Stimulated activated CD4-positive, alpha-beta T cell treated with anti-CD3 and anti-CD28 coated beads, Interleukin-1b, Interleukin-23, amount 100 ng/mL, for 1 hour (primary cell): ENCODE measurements around the gene PRKAR1A.
"Not testable (repeated sequence)": the region's sequence is repeated elsewhere in the genome, so short reads cannot be mapped to it uniquely, and the experiment has no call there.

Experiments
- DNase-seq, 2 donors: peaks; one replicate each; pipeline ENCODE4 v3.0.0-alpha.2; 2020; ENCODE audit warnings: low read depth in 2 of 2

PRKAR1A gene

GRCh38 chr17:68578236-68578635, 66.0 kb downstream of the PRKAR1A start:
- DNase-seq, result no peak

- DNase-seq, result no peak
Observed at GRCh38 chr17:68579194-68579927, 67.1 kb downstream of the PRKAR1A start.

GRCh38 chr17:68580236-68580770, 68.1 kb downstream of the PRKAR1A start:
- DNase-seq, result no peak

GRCh38 chr17:68581863-68582645, 69.8 kb downstream of the PRKAR1A start:
- DNase-seq, result no peak

- DNase-seq, result not testable (repeated sequence)
Observed at GRCh38 chr17:68582867-68583266, 70.6 kb downstream of the PRKAR1A start.

- no peak for DNase-seq
Observed at GRCh38 chr17:68584581-68585303, 72.5 kb downstream of the PRKAR1A start.

- no peak for DNase-seq
Observed at GRCh38 chr17:68585643-68586042, 73.4 kb downstream of the PRKAR1A start.

GRCh38 chr17:68587026-68587425, 74.8 kb downstream of the PRKAR1A start:
- no peak for DNase-seq

- no peak for DNase-seq
Observed at GRCh38 chr17:68587847-68588246, 75.6 kb downstream of the PRKAR1A start.

GRCh38 chr17:68588362-68588761, 76.1 kb downstream of the PRKAR1A start:
- no peak for DNase-seq

- no peak for DNase-seq
Observed at GRCh38 chr17:68589086-68589485, 76.9 kb downstream of the PRKAR1A start.

GRCh38 chr17:68591583-68591982, 79.4 kb downstream of the PRKAR1A start:
- DNase-seq, result no peak

- DNase-seq, result no peak
Observed at GRCh38 chr17:68592009-68592408, 79.8 kb downstream of the PRKAR1A start.

- DNase-seq, result no peak
Observed at GRCh38 chr17:68592682-68593641, 80.7 kb downstream of the PRKAR1A start.

GRCh38 chr17:68594552-68594951, 82.3 kb downstream of the PRKAR1A start:
- DNase-seq, result no peak

- no peak for DNase-seq
Observed at GRCh38 chr17:68595496-68595895, 83.3 kb downstream of the PRKAR1A start.

- no peak for DNase-seq
Observed at GRCh38 chr17:68595986-68596385, 83.8 kb downstream of the PRKAR1A start.

GRCh38 chr17:68596411-68596945, 84.2 kb downstream of the PRKAR1A start:
- no peak for DNase-seq

- no peak for DNase-seq
Observed at GRCh38 chr17:68598074-68598473, 85.8 kb downstream of the PRKAR1A start.

- no peak for DNase-seq
Observed at GRCh38 chr17:68598545-68598961, 86.3 kb downstream of the PRKAR1A start.

GRCh38 chr17:68599091-68599490, 86.9 kb downstream of the PRKAR1A start:
- no peak for DNase-seq
